ENCODE measurements around the gene ZNF668.
"Not testable (repeated sequence)": the region's sequence is repeated elsewhere in the genome, so short reads cannot be mapped to it uniquely, and the experiment has no call there.

ZNF668 gene

GRCh38 chr16:31055613-31056012 is 18.4 kb downstream of the ZNF668 start:
- DNase-seq: no peak

- DNase-seq: peak; percentile 94
Measured at GRCh38 chr16:31052114-31052513, 21.9 kb downstream of the ZNF668 start.

- DNase-seq: no peak
Measured at GRCh38 chr16:31050280-31051030, 23.6 kb downstream of the ZNF668 start.

GRCh38 chr16:31043898-31044481 is 30.1 kb downstream of the ZNF668 start:
- DNase-seq: no peak

- DNase-seq: no peak
Measured at GRCh38 chr16:31043352-31043751, 30.7 kb downstream of the ZNF668 start.

- DNase-seq: no peak
Measured at GRCh38 chr16:31042866-31043265, 31.2 kb downstream of the ZNF668 start.

- no peak for DNase-seq
Measured at GRCh38 chr16:31038993-31039392, 35.0 kb downstream of the ZNF668 start.

- DNase-seq: peak; percentile 68
Measured at GRCh38 chr16:31036691-31037090, 37.3 kb downstream of the ZNF668 start.

- peak; percentile 87 for DNase-seq
Measured at GRCh38 chr16:31033709-31034492, 40.1 kb downstream of the ZNF668 start.

GRCh38 chr16:31032736-31033708 is 41.0 kb downstream of the ZNF668 start, which contains the start of gene STX4:
Gene STX4 (plus strand): TSS chr16:31033558. CDS start chr16:31033806, 248 bp downstream.
- DNase-seq: peak; percentile 100

- DNase-seq: no peak
Measured at GRCh38 chr16:31031276-31031675, 42.8 kb downstream of the ZNF668 start.

GRCh38 chr16:31029272-31029671 is 44.8 kb downstream of the ZNF668 start:
- DNase-seq: no peak

- peak; percentile 92 for DNase-seq
Measured at GRCh38 chr16:31025339-31025738, 48.7 kb downstream of the ZNF668 start.

GRCh38 chr16:31023627-31024226 is 50.3 kb downstream of the ZNF668 start:
- no peak for DNase-seq

- DNase-seq: no peak
Measured at GRCh38 chr16:31023252-31023602, 50.8 kb downstream of the ZNF668 start.

- peak; percentile 87 for DNase-seq
Measured at GRCh38 chr16:31022544-31023251, 51.3 kb downstream of the ZNF668 start.

GRCh38 chr16:31020536-31020935 is 53.5 kb downstream of the ZNF668 start:
- DNase-seq: peak; percentile 64

- not testable (repeated sequence) for DNase-seq
Measured at GRCh38 chr16:31017756-31018155, 56.3 kb downstream of the ZNF668 start.

- DNase-seq: no peak
Measured at GRCh38 chr16:31016018-31016417, 58.0 kb downstream of the ZNF668 start.

GRCh38 chr16:31013292-31013691 is 60.7 kb downstream of the ZNF668 start:
- DNase-seq: not testable (repeated sequence)

- not testable (repeated sequence) for DNase-seq
Measured at GRCh38 chr16:31011815-31012214, 62.2 kb downstream of the ZNF668 start.
